Sigmoid colon (tissue), 7 donors: ENCODE results near the gene CC2D1A. TPM values are rescaled to one million over a fixed set of nuclear protein-coding genes. Genes with fewer than 3 reads are reported as not detected.
"Not testable (repeated sequence)": the region's sequence is repeated elsewhere in the genome, so short reads cannot be mapped to it uniquely, and the experiment has no call there.

Experiments used
- DNase-seq: peaks from one replicate; pipeline ENCODE4 v3.0.0-alpha.2; 2019
- H3K27ac ChIP-seq, 4 donors: fragments of 200-600 bp; sonication (generic); one replicate each; pipeline ENCODE4 v1.5.1; 2016 to 2019; ENCODE audit warnings: mild to moderate bottlenecking in 1 of 4
- H3K27me3 ChIP-seq, 3 donors: fragments of 200-600 bp; sonication (generic); one replicate each; pipeline ENCODE4 v1.5.1; 2019; ENCODE audit warnings: mild to moderate bottlenecking in 1 of 3
- H3K36me3 ChIP-seq, 4 donors: fragments of 200-600 bp; sonication (generic); one replicate each; pipeline ENCODE4 v1.5.1; 2016 to 2019
- H3K4me1 ChIP-seq, 4 donors: fragments of 200-600 bp; sonication (generic); one replicate each; pipeline ENCODE4 v1.5.1; 2017 to 2019
- H3K4me3 ChIP-seq, 4 donors: fragments of 200-600 bp; sonication (generic); one replicate each; pipeline ENCODE4 v1.5.1; 2017 to 2019; ENCODE audit warnings: mild to moderate bottlenecking in 2 of 4, moderate library complexity in 1 of 4
- H3K9me3 ChIP-seq, 4 donors: fragments of 200-600 bp in 3 of 4; sonication (generic) in 3 of 4; one replicate each; pipeline versions ENCODE4 v1.5.1 to v1.6.1; 2013 to 2019
- EP300 ChIP-seq, 4 donors: sonication (generic); formaldehyde crosslinking; IDR thresholded peaks; one replicate each; pipeline ENCODE4 v1.6.1; 2017; ENCODE audit warnings: antibody characterized with exemption in 4 of 4
- POLR2A ChIP-seq, 2 donors: fragments of 450-650 bp; IDR thresholded peaks; one replicate each; pipeline ENCODE4 v1.6.1; 2016; ENCODE audit warnings: antibody characterized with exemption in 2 of 2, mild to moderate bottlenecking in 2 of 2, moderate library complexity in 2 of 2
- POLR2AphosphoS5 ChIP-seq, 4 donors: sonication (generic); formaldehyde crosslinking; IDR thresholded peaks; one replicate each; pipeline ENCODE4 v1.6.1; 2017; ENCODE audit warnings: antibody characterized with exemption in 4 of 4
- WGBS, 2 donors: extraction: QIAGEN DNeasy Blood & Tissue Kit; methylation state at CpG; one replicate each; pipeline ENCODE4 v1.1.7; 2013; 5-methylcytosine and 5-hydroxymethylcytosine counted together
- intact Hi-C: fragments of 100-400 bp; cut with DNase I; formaldehyde crosslinking; loops from one replicate; pipeline ENCODE4 v1.15.1; 2023
- polyA plus RNA-seq, 3 donors: library from polyadenylated mRNA; stranded (reverse); fragments of 200-250 nt; gene quantifications; one replicate each; pipeline ENCODE4 v1.2.3, GENCODE V29; 2013
- total RNA-seq, 4 donors: library from RNA; depleted of rRNA; stranded (reverse); fragments of >200 nt; gene quantifications; one replicate each; pipeline ENCODE4 v1.1.0, GENCODE V29; 2016
- TF ChIP-seq, protein P1 (sequence below), 4 experiments: fragments of 450-650 bp in 3 of 4; fragments of 200-600 bp in 1 of 4; IDR thresholded peaks; one replicate each; pipeline ENCODE4 v1.5.1; 2016 to 2019; ENCODE audit warnings: antibody characterized with exemption in 4 of 4, mild to moderate bottlenecking in 3 of 4, moderate library complexity in 2 of 4
- donor health status: healthy with polysubstance abuse.
- donor health status: Bipolar disorder and iron deficiency.
- donor health status: healthy.

CC2D1A gene
- total and polyA plus RNA-seq, 7 donors, result 15.0 to 88.2 (median 33.5) TPM

GRCh38 chr19:13968383-13968935, 62.5 kb downstream of the CC2D1A start:
- intact Hi-C loops, result no loop called here
- no peak for TF ChIP-seq POLR2AphosphoS5 (IDR thresholded peaks at IDR 0.05)
- TF ChIP-seq EP300 (IDR thresholded peaks at IDR 0.05), result no peak
- TF ChIP-seq POLR2A (IDR thresholded peaks at IDR 0.05), result no peak
- TF ChIP-seq, protein P1, sequence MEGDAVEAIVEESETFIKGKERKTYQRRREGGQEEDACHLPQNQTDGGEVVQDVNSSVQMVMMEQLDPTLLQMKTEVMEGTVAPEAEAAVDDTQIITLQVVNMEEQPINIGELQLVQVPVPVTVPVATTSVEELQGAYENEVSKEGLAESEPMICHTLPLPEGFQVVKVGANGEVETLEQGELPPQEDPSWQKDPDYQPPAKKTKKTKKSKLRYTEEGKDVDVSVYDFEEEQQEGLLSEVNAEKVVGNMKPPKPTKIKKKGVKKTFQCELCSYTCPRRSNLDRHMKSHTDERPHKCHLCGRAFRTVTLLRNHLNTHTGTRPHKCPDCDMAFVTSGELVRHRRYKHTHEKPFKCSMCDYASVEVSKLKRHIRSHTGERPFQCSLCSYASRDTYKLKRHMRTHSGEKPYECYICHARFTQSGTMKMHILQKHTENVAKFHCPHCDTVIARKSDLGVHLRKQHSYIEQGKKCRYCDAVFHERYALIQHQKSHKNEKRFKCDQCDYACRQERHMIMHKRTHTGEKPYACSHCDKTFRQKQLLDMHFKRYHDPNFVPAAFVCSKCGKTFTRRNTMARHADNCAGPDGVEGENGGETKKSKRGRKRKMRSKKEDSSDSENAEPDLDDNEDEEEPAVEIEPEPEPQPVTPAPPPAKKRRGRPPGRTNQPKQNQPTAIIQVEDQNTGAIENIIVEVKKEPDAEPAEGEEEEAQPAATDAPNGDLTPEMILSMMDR (IDR thresholded peaks at IDR 0.05), result no peak
- H3K9me3 ChIP-seq, result no peaks in the 10 kb centered on the region
- peaks cover 0 to 3% (median 1%) of the 10 kb centered on the region in 4 donors for H3K4me1 ChIP-seq
- H3K27me3 ChIP-seq, result no peaks in the 10 kb centered on the region
- no peak for DNase-seq
- no peak overlapping the region for H3K27ac ChIP-seq
- 95 to 96% methylated on average over 22 of the region's 22 CpGs for WGBS, 2 donors
- H3K4me3 ChIP-seq, result no peak overlapping the region
- peaks cover 15 to 91% (median 29%) of the 10 kb centered on the region in 4 donors for H3K36me3 ChIP-seq

- no peak for TF ChIP-seq POLR2A (IDR thresholded peaks at IDR 0.05)
- no peak for TF ChIP-seq EP300 (IDR thresholded peaks at IDR 0.05)
- TF ChIP-seq POLR2AphosphoS5 (IDR thresholded peaks at IDR 0.05), result no peak
- TF ChIP-seq, protein P1 (IDR thresholded peaks at IDR 0.05), result no peak
- Histone ChIP-seq H3K4me3 (no peak overlapping the region), H3K36me3 (peaks cover 15 to 88% (median 29%) of the 10 kb centered on the region in 4 donors), H3K27ac (no peak overlapping the region), H3K9me3 (no peaks in the 10 kb centered on the region), H3K27me3 (no peaks in the 10 kb centered on the region), H3K4me1 (no peaks in the 10 kb centered on the region)
- intact Hi-C loops, result no loop called here
- WGBS, 2 donors, result 93 to 95% methylated on average over 18 of the region's 18 CpGs
- no peak for DNase-seq
Measured at GRCh38 chr19:13968999-13969398, 63.0 kb downstream of the CC2D1A start.

GRCh38 chr19:13969897-13970296, 63.9 kb downstream of the CC2D1A start:
- H3K36me3 ChIP-seq, result peaks cover 15 to 84% (median 29%) of the 10 kb centered on the region in 4 donors
- 94 to 95% methylated on average over 18 of the region's 18 CpGs for WGBS, 2 donors
- intact Hi-C loops, result no loop called here
- no peaks in the 10 kb centered on the region for H3K9me3 ChIP-seq
- no peak for DNase-seq
- no peaks in the 10 kb centered on the region for H3K27me3 ChIP-seq
- no peak overlapping the region for H3K4me3 ChIP-seq
- H3K27ac ChIP-seq, result no peak overlapping the region
- TF ChIP-seq EP300 (IDR thresholded peaks at IDR 0.05), result no peak
- TF ChIP-seq, protein P1 (IDR thresholded peaks at IDR 0.05), result no peak
- no peak for TF ChIP-seq POLR2A (IDR thresholded peaks at IDR 0.05)
- TF ChIP-seq POLR2AphosphoS5 (IDR thresholded peaks at IDR 0.05), result no peak
- no peaks in the 10 kb centered on the region for H3K4me1 ChIP-seq

DNA sequence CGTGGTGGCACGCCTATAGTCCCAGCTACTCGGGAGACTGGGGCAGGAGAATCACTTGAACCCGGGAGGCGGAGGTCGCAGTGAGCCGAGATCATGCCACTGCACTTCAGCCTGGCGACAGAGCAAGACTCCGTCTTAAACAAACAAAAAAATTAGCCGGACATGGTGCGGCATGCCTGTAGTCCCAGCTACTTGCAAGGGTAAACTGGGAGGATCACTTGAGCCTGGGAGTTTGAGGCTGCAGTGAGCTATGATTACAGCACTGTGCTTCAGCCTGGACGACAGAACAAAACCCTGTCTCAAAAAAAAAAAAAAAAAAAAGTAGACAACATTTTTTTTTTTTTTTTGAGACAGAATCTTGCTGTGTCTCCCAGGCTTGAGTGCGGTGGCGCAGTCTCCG, 65.9 kb downstream of the CC2D1A start:
- intact Hi-C loops, H3K27ac ChIP-seq: not testable (repeated sequence)
- WGBS, 2 donors, result 88 to 90% methylated on average over 15 of the region's 15 CpGs

GRCh38 chr19:13972368-13973155, 66.6 kb downstream of the CC2D1A start:
- Histone ChIP-seq H3K27ac (no peak overlapping the region), H3K4me1 (no peaks in the 10 kb centered on the region), H3K36me3 (peaks cover 15 to 70% (median 29%) of the 10 kb centered on the region in 4 donors), H3K4me3 (no peak overlapping the region), H3K9me3 (no peaks in the 10 kb centered on the region), H3K27me3 (no peaks in the 10 kb centered on the region)
- 95 to 96% methylated on average over 37 of the region's 37 CpGs for WGBS, 2 donors
- no peak for TF ChIP-seq POLR2A (IDR thresholded peaks at IDR 0.05)
- TF ChIP-seq EP300 (IDR thresholded peaks at IDR 0.05), result no peak
- TF ChIP-seq POLR2AphosphoS5 (IDR thresholded peaks at IDR 0.05), result no peak
- TF ChIP-seq, protein P1 (IDR thresholded peaks at IDR 0.05), result no peak
- intact Hi-C loops, result no loop called here
- no peak for DNase-seq

More for the DNA sequence above, 65.9 kb downstream of the CC2D1A start:
- not testable (repeated sequence) for H3K4me1 ChIP-seq, H3K9me3 ChIP-seq, H3K27me3 ChIP-seq, DNase-seq, H3K4me3 ChIP-seq
- H3K36me3 ChIP-seq, result peaks cover 15 to 77% (median 29%) of the 10 kb centered on the region in 4 donors

DNA sequence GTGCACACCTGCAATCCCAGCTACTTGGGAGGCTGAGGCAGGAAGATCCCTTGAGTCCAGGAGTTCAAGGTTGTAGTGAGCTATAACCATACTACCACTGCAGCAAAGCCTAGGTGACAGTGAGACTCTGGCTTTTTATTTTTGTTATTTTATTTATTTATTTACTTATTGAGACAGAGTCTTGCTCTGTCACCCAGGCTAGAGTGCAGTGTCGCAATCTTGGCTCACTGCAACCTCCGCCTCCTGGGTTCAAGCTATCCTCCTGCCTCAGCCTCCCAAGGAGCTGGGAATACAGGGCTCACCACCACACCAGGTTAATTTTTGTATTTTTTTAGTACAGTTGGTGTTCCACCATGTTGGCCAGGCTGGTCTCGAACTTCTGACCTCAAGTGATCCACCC, 67.5 kb downstream of the CC2D1A start:
- H3K27ac ChIP-seq, H3K4me1 ChIP-seq, H3K27me3 ChIP-seq, intact Hi-C loops, H3K4me3 ChIP-seq, H3K9me3 ChIP-seq, DNase-seq: not testable (repeated sequence)
- 96 to 97% methylated on average over 3 of the region's 3 CpGs for whole genome bisulfite sequencing, 2 donors
- H3K36me3 ChIP-seq, result peaks cover 13 to 61% (median 25%) of the 10 kb centered on the region in 4 donors
